K562 (cell line): ENCODE measurements around the gene ALG14. TPM values are rescaled to one million over a fixed set of nuclear protein-coding genes. Genes with fewer than 3 reads are reported as not detected.
A peak's percentile ranks its signal among the peaks of the same experiment; 100 is the strongest.

Source experiments
- ATAC-seq: fragments of 200-7000 bp; cut with Tn5 transposase; 3 replicates; pipeline ENCODE4 v1.9.1; 2020; ENCODE audit warnings: moderate library complexity
- BruUV-seq: library from RNA; stranded (reverse); fragments of 400-500 nt; replicated peaks from 2 replicates; lab custom pipeline; 2021; lab: Mats Ljungman, UMichigan
- CTCF ChIA-PET: fragments of 300-600 bp; formaldehyde crosslinking; extraction: SDS; loops from one replicate; lab custom pipeline; 2021; ENCODE audit warnings: low intra/inter-chr PET ratio; lab: Yijun Ruan, JAX
- POLR2A ChIA-PET: fragments of 300-600, 350-650 bp; sonication (Branson Sonifier 250); formaldehyde crosslinking; extraction: SDS; loops from one replicate; lab custom pipeline; 2021; ENCODE audit warnings: antibody characterized with exemption, inconsistent platforms; lab: Yijun Ruan, JAX
- DNase-seq, 4 experiments: peaks; one replicate each; pipeline versions ENCODE4 v3.0.0 to v3.0.0-alpha.2; 2011 to 2018; ENCODE audit warnings: low spot score in 3 of 4, mixed read lengths in 3 of 4; ENCODE audit errors: extremely low read depth in 1 of 4
- FAIRE-seq: peaks from 2 replicates; lab custom pipeline; 2011; peaks lifted over from hg19 to GRCh38; lab: Jason Lieb, UNC
- H2AFZ ChIP-seq: 2 replicates; pipeline ENCODE4 v1.6.0; 2011; ENCODE audit warnings: low read depth, low read length, control low read depth, inconsistent platforms
- H3K27ac ChIP-seq: fragments of 200-600 bp; 3 replicates; pipeline ENCODE4 v1.8.0; 2011; ENCODE audit warnings: low read depth, mild to moderate bottlenecking, control low read depth, inconsistent platforms, low read length, moderate library complexity, mixed read lengths; ENCODE audit errors: extremely low read depth
- H3K27me3 ChIP-seq, 2 experiments: fragments of 300-600 bp in 1 of 2; 2 replicates in 1 of 2; 3 replicates in 1 of 2; pipeline versions ENCODE4 v1.6.0 to v1.8.0; 2011; ENCODE audit warnings: inconsistent platforms in 2 of 2, low read length in 2 of 2, mild to moderate bottlenecking in 1 of 2, mixed read lengths in 1 of 2, moderate library complexity in 1 of 2; ENCODE audit not compliant: control insufficient read depth in 2 of 2, insufficient read depth in 2 of 2
- H3K36me3 ChIP-seq: fragments of 300-600 bp; 3 replicates; pipeline ENCODE4 v1.8.0; 2011; ENCODE audit warnings: mild to moderate bottlenecking, low read length, inconsistent platforms; ENCODE audit not compliant: control insufficient read depth, insufficient read depth
- H3K4me1 ChIP-seq, 2 experiments: fragments of 200-600 bp in 1 of 2; replicated peaks in 1 of 2; 2 replicates in 1 of 2; 3 replicates in 1 of 2; pipeline versions ENCODE4 v1.5.1 to v1.8.0; 2011; ENCODE audit warnings: inconsistent platforms in 2 of 2, low read length in 2 of 2, mild to moderate bottlenecking in 1 of 2, mixed read lengths in 1 of 2, moderate library complexity in 1 of 2; ENCODE audit not compliant: control insufficient read depth in 2 of 2, insufficient read depth in 2 of 2
- H3K4me2 ChIP-seq: 2 replicates; pipeline ENCODE4 v1.6.1; 2011; ENCODE audit warnings: low read length, control low read depth, inconsistent platforms, mixed read lengths; ENCODE audit not compliant: insufficient read depth
- H3K4me3 ChIP-seq: fragments of 200-600 bp; sonication (generic), shearing (Covaris generic); 2 replicates; pipeline ENCODE4 v1.5.1; 2016; ENCODE audit warnings: control low read depth, inconsistent platforms
- H3K79me2 ChIP-seq: fragments of 200-600 bp; 3 replicates; pipeline ENCODE4 v1.8.0; 2011; ENCODE audit warnings: low read length, inconsistent platforms; ENCODE audit not compliant: control insufficient read depth, insufficient read depth
- H3K9ac ChIP-seq, 2 experiments: 2 replicates each; pipeline versions ENCODE4 v1.6.0 to v1.6.1; 2011; ENCODE audit warnings: low read depth in 2 of 2, low read length in 2 of 2, control low read depth in 1 of 2, inconsistent platforms in 1 of 2, mild to moderate bottlenecking in 1 of 2, mixed read lengths in 1 of 2; ENCODE audit not compliant: insufficient read depth in 1 of 2
- H3K9me1 ChIP-seq: one replicate; pipeline ENCODE4 v1.6.0; 2011; ENCODE audit warnings: inconsistent platforms, mild to moderate bottlenecking, low read length, moderate library complexity; ENCODE audit not compliant: control insufficient read depth, insufficient read depth
- H3K9me3 ChIP-seq: replicated peaks from 2 replicates; pipeline ENCODE4 v1.5.1; 2011; ENCODE audit warnings: low read depth, low read length, inconsistent platforms; ENCODE audit not compliant: control insufficient read depth, insufficient read depth
- H4K20me1 ChIP-seq: replicated peaks from 2 replicates; pipeline ENCODE4 v1.6.1; 2011; ENCODE audit warnings: low read length, inconsistent platforms, mixed read lengths; ENCODE audit not compliant: control insufficient read depth, insufficient read depth
- BRCA1 ChIP-seq, 2 experiments: fragments of 450-650 bp in 1 of 2; sonication (generic) in 1 of 2; formaldehyde crosslinking in 1 of 2; IDR thresholded peaks; 2 replicates each; pipeline versions ENCODE4 v1.5.0 to v1.6.1; 2017 to 2020; ENCODE audit warnings: mild to moderate bottlenecking in 1 of 2, missing genetic modification reagents in 1 of 2
- NELFE ChIP-seq: IDR thresholded peaks from 2 replicates; pipeline ENCODE4 v1.6.1; 2011; ENCODE audit warnings: mild to moderate bottlenecking; ENCODE audit not compliant: insufficient read depth, insufficient read length
- PBX2 ChIP-seq, 2 experiments: IDR thresholded peaks in 1 of 2; conservative IDR thresholded peaks in 1 of 2; 2 replicates each; pipeline ENCODE4 v1.6.1; 2016; ENCODE audit warnings: low read depth in 2 of 2, mild to moderate bottlenecking in 1 of 2, missing compliant biosample characterization in 1 of 2, missing genetic modification characterization in 1 of 2, moderate library complexity in 1 of 2
- RBBP5 ChIP-seq: fragments of 200-600 bp; sonication (generic); IDR thresholded peaks from 2 replicates; pipeline ENCODE4 v1.6.1; 2012; ENCODE audit warnings: borderline replicate concordance, mild to moderate bottlenecking, low read length, control low read depth, inconsistent platforms; ENCODE audit not compliant: insufficient read depth, poor library complexity, severe bottlenecking
- RNF2 ChIP-seq: sonication (generic); IDR thresholded peaks from 2 replicates; pipeline ENCODE4 v1.6.1; 2016
- SIX5 ChIP-seq, 2 experiments: IDR thresholded peaks; 2 replicates each; pipeline ENCODE4 v1.6.1; 2011; ENCODE audit warnings: low read length in 2 of 2, borderline replicate concordance in 1 of 2, low read depth in 1 of 2, mild to moderate bottlenecking in 1 of 2, moderate library complexity in 1 of 2; ENCODE audit not compliant: insufficient read depth in 1 of 2
- SMARCA5 ChIP-seq: fragments of 450-650 bp; IDR thresholded peaks from 2 replicates; pipeline ENCODE4 v1.6.1; 2016
- STAT5A ChIP-seq: IDR thresholded peaks from 2 replicates; pipeline ENCODE4 v1.6.1; 2012; ENCODE audit warnings: low read length, inconsistent platforms, borderline replicate concordance
- ZNF318 ChIP-seq, 2 experiments: fragments of 450-650 bp; IDR thresholded peaks; 2 replicates each; pipeline ENCODE4 v1.6.1; 2016; ENCODE audit warnings: mild to moderate bottlenecking in 2 of 2, borderline replicate concordance in 1 of 2, low read depth in 1 of 2, moderate library complexity in 1 of 2
- WGBS: fragments of 100-300 bp; shearing (Covaris generic); methylation state at CpG from one replicate; pipeline ENCODE4 v1.1.6; 2016; ENCODE audit warnings: low coverage, mixed read lengths; ENCODE audit not compliant: insufficient coverage; ENCODE audit errors: missing lambda C conversion rate; 5-methylcytosine and 5-hydroxymethylcytosine counted together
- in situ Hi-C: fragments of 300-500 bp; cut with MboI; formaldehyde crosslinking; loops from 4 replicates; pipeline ENCODE4 v1.15.0; 2018; ENCODE audit warnings: inconsistent platforms, mixed read lengths
- intact Hi-C: fragments of 100-400 bp; cut with micrococcal nuclease; formaldehyde crosslinking; loops from 2 replicates; pipeline ENCODE4 v1.14.2; 2022
- polyA plus RNA-seq, 8 experiments: library from polyadenylated mRNA; depleted of rRNA in 4 of 8; stranded (reverse) in 5 of 8; unstranded in 3 of 8; fragments of >200 nt; fragmentation: Nextera tagmentation in 2 of 8; fragmentation: Illumina TruSeq in 1 of 8; extraction: Ambion mirVana in 2 of 8; extraction: Trizol in 1 of 8; gene quantifications; 2 replicates each; pipeline versions ENCODE4 v1.2.1 to v1.2.3, GENCODE V29; 2011 to 2014; ENCODE audit warnings: inconsistent platforms in 1 of 8, missing spikeins in 1 of 8
- total RNA-seq, 7 experiments: library from RNA; depleted of rRNA in 6 of 7; stranded (reverse); fragments of >200 nt in 6 of 7; fragmentation: Illumina TruSeq in 2 of 7; extraction: Trizol in 2 of 7; gene quantifications; 2 replicates each; pipeline versions ENCODE4 v1.2.1 to v1.2.3, GENCODE V29; 2011 to 2021; ENCODE audit warnings: low replicate concordance in 1 of 7

ALG14 gene
- total and polyA plus RNA-seq, 9 of the 15 experiments (the other 6 are each of a cell fraction or from before 2014, with no cell fraction given) = 2.8 to 16.2 (median 4.9) TPM

GRCh38 chr1:94966033-94966432, 106.7 kb downstream of the ALG14 start (continued):
- TF ChIP-seq SIX5 (IDR thresholded peaks at IDR 0.05; ENCODE audit: borderline replicate concordance in 1 of 2, insufficient read depth in 1 of 2, low read depth in 1 of 2, low read length in 2 of 2) = no peak
- TF ChIP-seq STAT5A = no peak
- TF ChIP-seq BRCA1 (IDR thresholded peaks at IDR 0.05) = no peak
- TF ChIP-seq BRCA1 (CRISPR knock-in tag; IDR thresholded peaks at IDR 0.05) = no peak
- no peak for TF ChIP-seq SMARCA5
- no peak for TF ChIP-seq RBBP5
- TF ChIP-seq PBX2 (CRISPR knock-in tag; IDR thresholded peaks at IDR 0.05; ENCODE audit: low read depth) = no peak
- TF ChIP-seq PBX2 (tag; conservative IDR thresholded peaks at IDR 0.05; ENCODE audit: low read depth) = peak; percentile 70; the same call in 1 of the 2 replicates

GRCh38 chr1:94963864-94964263, 108.9 kb downstream of the ALG14 start:
- Histone ChIP-seq H2AFZ (no peak overlapping the region), H4K20me1 (no peaks in the 10 kb centered on the region), H3K9me1 (no peaks in the 10 kb centered on the region), H3K4me3 (no peak overlapping the region), H3K27me3 (peaks cover 7 to 12% of the 10 kb centered on the region in 2 experiments; a peak in 1 of 5 replicates), H3K4me2 (no peak overlapping the region), H3K27ac (no peak overlapping the region), H3K36me3 (no peaks in the 10 kb centered on the region), H3K79me2 (no peaks in the 10 kb centered on the region), H3K4me1 (no peaks in the 10 kb centered on the region), H3K9ac (no peak overlapping the region), H3K9me3 (no peaks in the 10 kb centered on the region)
- DNase-seq = no peak
- 17% methylated on average over 7 of the region's 8 CpGs for WGBS
- ChIA-PET POLR2A (interaction anchor here (0.6 kb wide), 1 partner anchor 141 kb away, joined by 3 read pairs; no protein-coding TSS in a partner anchor), CTCF (no interaction called here)
- BruUV-seq = no TSS peak
- no peak for FAIRE-seq
- ATAC-seq = no peak
- intact Hi-C loops = loop anchor here (5.0 kb wide), 1 partner anchor 78 kb away; no protein-coding TSS in a partner anchor
- in situ Hi-C loops = no loop called here
- no peak for TF ChIP-seq ZNF318 (IDR thresholded peaks at IDR 0.05; ENCODE audit: borderline replicate concordance in 1 of 2, low read depth in 1 of 2)
- no peak for TF ChIP-seq RNF2
- no peak for TF ChIP-seq NELFE
